Transverse colon (tissue), 4 donors: Measurements from ENCODE around the gene LPCAT1. TPM values are rescaled to one million over a fixed set of nuclear protein-coding genes. Genes with fewer than 3 reads are reported as not detected.

Experiments
- DNase-seq: peaks from one replicate; pipeline ENCODE4 v3.0.0-alpha.2; 2019
- H3K27ac ChIP-seq, 4 donors: fragments of 200-600 bp; sonication (generic); 2 replicates each; pipeline ENCODE4 v1.5.1; 2016 to 2018; ENCODE audit warnings: inconsistent platforms in 4 of 4
- H3K27me3 ChIP-seq: fragments of 200-600 bp; sonication (generic); 2 replicates; pipeline ENCODE4 v1.5.1; 2017; ENCODE audit warnings: inconsistent platforms
- H3K36me3 ChIP-seq, 4 donors: fragments of 200-600 bp; sonication (generic); 2 replicates each; pipeline ENCODE4 v1.5.1; 2017 to 2019; ENCODE audit warnings: inconsistent platforms in 4 of 4
- H3K4me1 ChIP-seq, 4 donors: fragments of 200-600 bp; sonication (generic); 2 replicates each; pipeline ENCODE4 v1.5.1; 2017 to 2020; ENCODE audit warnings: inconsistent platforms in 4 of 4
- H3K4me3 ChIP-seq, 4 donors: fragments of 200-600 bp; sonication (generic); 1 replicate in 1 of 4; 2 replicates in 3 of 4; pipeline versions ENCODE4 v1.5.1 to v1.6.1; 2017 to 2019; ENCODE audit warnings: inconsistent platforms in 4 of 4
- H3K9me3 ChIP-seq, 2 donors: fragments of 200-600 bp; sonication (generic); 2 replicates each; pipeline ENCODE4 v1.5.1; 2017 to 2019; ENCODE audit warnings: inconsistent platforms in 2 of 2
- CTCF ChIP-seq, 5 experiments: fragments of 200-600 bp in 3 of 5; fragments of 450-650 bp in 2 of 5; sonication (generic) in 3 of 5; IDR thresholded peaks; 1 replicate in 2 of 5; 2 replicates in 3 of 5; pipeline ENCODE4 v1.5.1; 2016 to 2017; ENCODE audit warnings: antibody characterized with exemption in 5 of 5, inconsistent platforms in 3 of 5, mild to moderate bottlenecking in 2 of 5, moderate library complexity in 1 of 5
- EP300 ChIP-seq: sonication (generic); formaldehyde crosslinking; IDR thresholded peaks from one replicate; pipeline ENCODE4 v1.6.1; 2017; ENCODE audit warnings: antibody characterized with exemption, low read depth
- POLR2A ChIP-seq: fragments of 450-650 bp; IDR thresholded peaks from one replicate; pipeline ENCODE4 v1.6.1; 2016; ENCODE audit warnings: antibody characterized with exemption, mild to moderate bottlenecking, moderate library complexity
- POLR2AphosphoS5 ChIP-seq, 3 donors: sonication (generic); formaldehyde crosslinking; IDR thresholded peaks; one replicate each; pipeline ENCODE4 v1.6.1; 2016; ENCODE audit warnings: antibody characterized with exemption in 3 of 3
- WGBS, 2 donors: methylation state at CpG; one replicate each; pipeline ENCODE4 v1.1.5; 2018; ENCODE audit warnings: low coverage in 1 of 2; 5-methylcytosine and 5-hydroxymethylcytosine counted together
- in situ Hi-C, 4 donors: fragments of 200-750 bp; cut with MboI; loops; one replicate each; pipeline versions ENCODE4 v1.15.0 to v1.15.1; 2017; ENCODE audit warnings: low sequenced_read_pairs in 3 of 4, low pct_ligation_motif_present in 1 of 4, low pct_unique_long_range_greater_than_20kb in 1 of 4
- intact Hi-C: fragments of 100-400 bp; cut with DNase I; formaldehyde crosslinking; loops from one replicate; pipeline ENCODE4 v1.15.1; 2023; ENCODE audit warnings: low total_unique reads
- total RNA-seq, 4 donors: library from RNA; depleted of rRNA; stranded (reverse); fragments of >200 nt; gene quantifications; one replicate each; pipeline ENCODE4 v1.1.0, GENCODE V29; 2016

LPCAT1 gene
- total RNA-seq, 4 donors from 2014 or later: 10.0 to 50.5 (median 21.0) TPM

DNA sequence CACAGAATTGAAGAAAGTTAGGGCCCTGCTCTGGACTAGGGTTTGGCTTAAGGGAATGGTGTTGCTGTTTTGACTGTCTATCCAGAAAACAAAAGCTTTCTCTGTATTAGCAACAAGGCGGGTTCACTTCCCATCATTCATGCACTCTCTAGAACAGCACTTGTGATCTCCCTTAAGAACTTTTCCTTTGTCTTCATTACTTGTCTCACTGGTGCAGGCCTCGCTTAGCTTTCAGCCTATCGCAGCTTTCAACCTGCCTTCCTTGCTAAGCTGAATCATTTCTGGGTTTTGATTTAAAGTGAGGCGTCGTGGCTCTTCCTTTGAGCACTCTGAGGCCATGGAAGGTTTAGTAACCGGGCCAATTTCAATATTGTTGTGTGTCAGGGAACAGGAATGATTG is 35.2 kb upstream of the LPCAT1 start:
- H3K4me3 ChIP-seq: no peak overlapping the region
- H3K4me1 ChIP-seq: peaks cover 0 to 4% (median 0%) of the 10 kb centered on the region in 4 donors
- DNase-seq: no peak
- no peak for TF ChIP-seq EP300
- no peak for TF ChIP-seq POLR2A
- TF ChIP-seq CTCF (IDR thresholded peaks at IDR 0.05): no peak
- no peak for TF ChIP-seq POLR2AphosphoS5 (IDR thresholded peaks at IDR 0.05)
- H3K27me3 ChIP-seq: no peaks in the 10 kb centered on the region
- WGBS, 2 donors: 81 to 86% methylated on average over 4 to 6 of the region's 6 CpGs
- no peaks in the 10 kb centered on the region for H3K36me3 ChIP-seq
- intact Hi-C loops: no loop called here
- H3K27ac ChIP-seq: no peak overlapping the region
- in situ Hi-C loops: no loop called here
- H3K9me3 ChIP-seq: no peaks in the 10 kb centered on the region

- Histone ChIP-seq H3K27ac (no peak overlapping the region), H3K4me3 (no peak overlapping the region), H3K4me1 (peaks cover 0 to 4% (median 0%) of the 10 kb centered on the region in 4 donors), H3K9me3 (no peaks in the 10 kb centered on the region), H3K36me3 (no peaks in the 10 kb centered on the region), H3K27me3 (no peaks in the 10 kb centered on the region)
- TF ChIP-seq CTCF (IDR thresholded peaks at IDR 0.05) (peak in 1 of 5 experiments; percentile 40), POLR2AphosphoS5 (IDR thresholded peaks at IDR 0.05) (no peak), EP300 (no peak)
- WGBS, 2 donors: 63% methylated on average over 20 of the region's 22 CpGs; no CpG with 5 or more reads in 1 of the 2 donors
- in situ Hi-C loops (no loop called here), intact Hi-C loops (no loop called here)
- peak; percentile 64 for DNase-seq
Measured at GRCh38 chr5:1557114-1557873, 33.5 kb upstream of the LPCAT1 start.

DNA sequence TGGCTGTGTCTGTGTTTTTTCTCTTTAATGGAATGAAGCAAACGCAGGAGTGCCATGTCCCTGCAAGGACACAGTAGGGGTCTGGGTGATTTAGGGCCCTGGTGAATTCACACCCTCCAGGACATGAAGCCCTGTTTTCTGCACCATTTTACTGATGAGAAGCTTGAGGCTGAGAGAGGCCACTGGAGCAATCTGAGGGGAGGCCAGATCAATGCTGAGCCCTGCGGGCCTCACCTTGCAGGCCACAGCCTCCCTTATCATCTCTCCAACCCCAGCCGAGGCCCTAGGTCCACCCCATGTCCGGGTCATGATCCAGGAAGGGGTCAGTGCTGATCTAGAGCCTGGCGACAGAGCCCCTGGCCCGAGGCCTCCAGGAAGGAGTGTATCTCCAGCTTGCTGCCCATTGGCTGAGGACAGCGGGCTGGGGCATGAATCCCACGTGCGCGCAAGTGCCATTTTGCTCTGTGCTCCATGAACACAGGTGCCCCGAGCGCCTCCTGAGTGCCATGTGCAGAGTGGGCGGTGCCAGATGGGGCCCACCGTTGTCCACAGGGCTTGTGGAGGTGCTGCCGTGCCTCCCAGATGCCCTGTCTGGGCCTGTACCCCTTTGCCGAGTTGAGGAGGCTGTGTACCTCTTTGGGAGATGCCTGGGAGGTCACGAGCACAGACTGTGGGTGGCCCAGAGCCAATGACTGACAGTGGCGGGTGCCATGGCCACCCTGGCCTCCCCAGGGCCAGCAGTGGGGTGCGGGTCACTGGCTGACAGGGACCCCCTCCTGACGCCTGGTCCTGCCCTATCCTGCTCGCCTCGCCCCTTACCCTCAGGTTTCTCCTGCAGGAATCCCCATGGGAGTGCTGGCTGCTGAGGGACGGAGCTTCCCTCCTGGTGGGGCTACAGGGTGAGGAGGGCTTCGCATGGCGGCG is 32.3 kb upstream of the LPCAT1 start:
- no peak overlapping the region for H3K27ac ChIP-seq
- H3K9me3 ChIP-seq: no peaks in the 10 kb centered on the region
- TF ChIP-seq EP300 (no peak), POLR2AphosphoS5 (IDR thresholded peaks at IDR 0.05) (no peak), CTCF (IDR thresholded peaks at IDR 0.05) (no peak), POLR2A (no peak)
- H3K27me3 ChIP-seq: no peaks in the 10 kb centered on the region
- no peak overlapping the region for H3K4me3 ChIP-seq
- no peaks in the 10 kb centered on the region for H3K36me3 ChIP-seq
- 80 to 85% methylated on average over 1 to 25 of the region's 26 CpGs for WGBS, 2 donors
- in situ Hi-C loops: no loop called here
- intact Hi-C loops: no loop called here
- peak; percentile 7 for DNase-seq
- peaks cover 0 to 4% (median 0%) of the 10 kb centered on the region in 4 donors for H3K4me1 ChIP-seq

DNA sequence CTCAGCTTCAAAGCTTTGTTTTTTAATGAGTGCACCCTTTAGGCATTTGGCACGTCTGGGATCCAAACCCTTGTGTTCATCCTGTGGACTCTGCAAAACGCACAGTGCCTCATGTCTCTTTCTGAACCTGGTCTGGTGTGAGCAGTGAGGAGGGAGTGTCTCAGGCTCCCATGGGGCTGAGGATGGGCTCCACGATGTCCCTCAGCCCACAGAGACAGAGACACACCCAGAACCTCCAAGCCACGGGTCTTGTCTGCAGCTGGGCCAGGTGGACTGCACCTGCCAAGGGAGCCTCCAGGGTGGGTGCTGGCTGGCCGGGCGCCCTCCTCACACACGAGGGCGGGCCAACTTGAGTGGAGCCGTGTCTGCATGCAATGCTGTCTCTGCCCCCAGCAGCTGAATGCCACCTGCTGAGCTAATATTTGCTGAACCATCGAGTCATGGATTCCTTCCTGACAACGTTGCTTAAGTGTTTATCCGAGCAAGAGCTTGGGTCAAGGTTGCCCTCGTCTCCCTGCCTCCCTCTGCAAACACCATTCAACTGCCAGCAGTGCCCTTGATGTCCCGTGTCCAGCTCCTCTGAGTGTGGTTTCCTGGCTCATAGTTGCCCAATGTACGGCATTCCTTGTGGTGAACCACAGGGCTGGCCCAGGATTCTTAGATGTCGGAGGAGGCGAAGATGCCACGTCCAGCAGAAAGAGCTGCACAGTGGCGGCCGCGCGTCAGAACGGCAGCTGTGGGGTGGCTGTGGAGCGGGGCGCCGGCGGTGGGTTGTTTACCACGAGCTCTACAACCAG is 31.4 kb upstream of the LPCAT1 start:
- peaks cover 0 to 4% (median 0%) of the 10 kb centered on the region in 4 donors for H3K4me1 ChIP-seq
- no peak overlapping the region for H3K27ac ChIP-seq
- in situ Hi-C loops (no loop called here), intact Hi-C loops (no loop called here)
- peak; percentile 10 for DNase-seq
- TF ChIP-seq POLR2AphosphoS5 (IDR thresholded peaks at IDR 0.05): no peak
- no peak for TF ChIP-seq POLR2A
- no peak for TF ChIP-seq CTCF (IDR thresholded peaks at IDR 0.05)
- no peak for TF ChIP-seq EP300
- WGBS, 2 donors: 50 to 74% methylated on average over 2 to 25 of the region's 28 CpGs
- H3K9me3 ChIP-seq: no peaks in the 10 kb centered on the region
- H3K4me3 ChIP-seq: no peak overlapping the region
- no peaks in the 10 kb centered on the region for H3K27me3 ChIP-seq
- no peaks in the 10 kb centered on the region for H3K36me3 ChIP-seq
